GM19099 (cell line): Measurements from ENCODE around the gene DUSP6.

ENCODE experiments used
- POLR2A ChIP-seq: IDR thresholded peaks from 3 replicates; pipeline ENCODE4 v1.6.1; 2011; ENCODE audit warnings: low read depth; ENCODE audit not compliant: insufficient read length; ENCODE audit errors: extremely low read depth

The DUSP6 gene

GRCh38 chr12:89311703-89312293 lies 40.5 kb downstream of the DUSP6 start:
- TF ChIP-seq POLR2A: no peak

DNA sequence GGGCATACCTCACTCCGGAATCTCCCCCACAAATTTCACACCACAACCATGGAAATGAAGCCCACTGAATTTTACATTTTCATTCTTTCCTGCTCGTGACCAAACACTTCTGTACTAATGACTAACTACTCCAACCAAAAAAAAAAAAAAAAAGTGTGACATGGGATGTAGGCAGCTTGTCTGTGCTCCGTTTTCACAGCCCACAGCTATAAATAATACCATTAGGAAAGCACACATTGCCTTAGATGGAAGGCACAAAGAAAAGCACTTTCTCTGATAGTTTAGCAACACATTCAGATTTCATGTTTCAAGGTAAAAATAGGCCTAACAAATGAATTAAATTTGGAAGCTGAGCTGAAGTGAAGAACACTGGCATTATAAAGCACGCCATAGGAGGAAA lies 42.5 kb downstream of the DUSP6 start:
- TF ChIP-seq POLR2A: no peak

DNA sequence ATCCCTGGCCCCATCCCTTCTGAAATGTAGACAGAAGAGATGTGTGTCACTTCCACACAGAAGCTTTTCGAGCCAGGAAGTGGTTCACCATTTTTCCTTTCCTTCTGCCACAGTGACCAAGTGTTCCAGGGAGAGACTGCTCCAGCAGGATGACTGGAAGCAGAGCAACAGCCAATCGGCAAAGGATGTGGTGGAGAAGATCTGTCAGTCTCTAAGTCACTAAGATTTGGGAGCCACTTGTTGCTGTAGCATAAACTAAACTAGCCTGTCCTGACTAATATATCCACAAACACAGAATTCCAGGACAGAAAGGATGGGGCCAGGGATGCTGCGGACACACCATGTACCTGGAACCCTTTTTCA lies 42.9 kb downstream of the DUSP6 start:
- no peak for TF ChIP-seq POLR2A

DNA sequence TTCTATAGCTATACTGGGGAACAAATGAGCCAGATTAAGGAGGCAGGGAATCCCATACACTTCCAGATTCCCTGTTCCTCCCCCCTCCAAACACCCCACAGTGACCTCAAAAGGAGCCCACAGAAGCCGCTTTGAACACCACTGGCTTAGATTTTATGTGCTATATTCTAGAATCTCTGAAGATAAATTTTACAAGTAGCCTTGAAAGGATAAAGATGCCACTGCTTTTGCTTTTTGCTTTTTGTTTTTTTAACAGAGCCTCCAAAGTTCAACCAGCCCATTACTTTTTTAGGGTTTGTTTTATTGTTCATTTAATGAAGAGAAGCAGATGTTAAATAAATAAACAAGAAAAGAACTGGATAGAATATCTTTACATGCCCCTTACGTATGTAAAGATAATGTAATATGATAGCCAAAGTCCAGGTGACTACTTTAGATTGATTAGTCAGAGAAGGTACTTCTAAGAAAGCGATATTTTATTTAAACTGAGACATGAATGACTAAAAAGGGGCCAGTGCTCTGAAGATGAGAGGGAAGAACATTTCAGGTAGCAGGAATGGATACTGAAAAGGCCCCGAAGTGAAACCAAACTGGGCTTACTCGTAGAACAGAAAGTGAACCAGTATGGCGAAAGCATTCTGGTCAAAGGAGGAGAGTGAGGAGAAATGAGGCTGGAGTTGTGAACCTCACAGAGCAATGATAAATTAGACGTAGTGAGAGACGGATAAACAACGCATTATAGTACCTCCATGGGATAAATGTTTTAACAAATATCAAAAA lies 44.6 kb downstream of the DUSP6 start:
- TF ChIP-seq POLR2A: no peak

- TF ChIP-seq POLR2A: no peak
These were observed 45.4 kb downstream of the DUSP6 start for GRCh38 chr12:89306827-89307473.

DNA sequence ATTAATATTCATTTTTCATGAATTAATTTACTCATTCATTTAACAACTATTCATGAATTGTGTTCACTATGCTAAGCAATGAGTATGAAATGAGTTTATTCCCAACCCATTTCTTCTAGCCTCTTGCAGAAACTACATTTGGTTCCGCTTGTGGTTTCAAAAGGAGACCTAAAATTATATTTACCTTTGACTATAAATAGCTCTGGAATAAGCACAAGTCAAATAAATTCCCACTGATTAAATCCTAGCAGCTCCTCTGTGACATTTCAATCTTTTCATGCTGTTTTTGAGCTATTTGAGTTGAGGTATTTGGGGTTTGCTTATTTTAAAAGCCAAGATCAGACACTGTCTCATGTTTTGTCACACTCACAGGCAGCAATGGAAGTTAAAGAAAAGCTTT lies 46.9 kb downstream of the DUSP6 start:
- TF ChIP-seq POLR2A: no peak

GRCh38 chr12:89299931-89300330 lies 52.4 kb downstream of the DUSP6 start:
- no peak for TF ChIP-seq POLR2A

GRCh38 chr12:89299417-89299816 lies 52.9 kb downstream of the DUSP6 start:
- no peak for TF ChIP-seq POLR2A
